ENCODE data around the gene IQGAP2.
"Not testable (repeated sequence)": the region's sequence is repeated elsewhere in the genome, so short reads cannot be mapped to it uniquely, and the experiment has no call there.

Gene IQGAP2

DNA sequence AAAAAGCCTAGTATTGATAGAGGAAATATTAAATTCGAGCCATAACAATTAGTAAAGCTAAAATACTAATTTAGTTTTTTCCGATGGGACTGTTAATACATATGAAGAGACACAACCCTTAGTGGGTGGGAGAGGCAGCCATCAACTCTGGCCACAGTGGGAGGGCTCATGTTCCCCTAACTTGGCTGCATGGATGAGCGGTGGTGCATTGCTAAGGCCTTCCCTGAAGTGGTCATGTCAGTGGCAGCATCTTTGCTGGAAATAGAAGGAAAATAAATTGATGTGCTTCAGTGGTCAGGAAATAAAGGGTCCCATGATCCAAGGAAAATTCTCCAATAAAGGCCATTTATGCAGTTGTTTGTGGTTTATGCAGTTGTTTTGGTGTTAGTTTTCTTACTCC lies 254.0 kb downstream of the IQGAP2 start:
- no peak for DNase-seq (ENCODE audit: low spot score)

DNA sequence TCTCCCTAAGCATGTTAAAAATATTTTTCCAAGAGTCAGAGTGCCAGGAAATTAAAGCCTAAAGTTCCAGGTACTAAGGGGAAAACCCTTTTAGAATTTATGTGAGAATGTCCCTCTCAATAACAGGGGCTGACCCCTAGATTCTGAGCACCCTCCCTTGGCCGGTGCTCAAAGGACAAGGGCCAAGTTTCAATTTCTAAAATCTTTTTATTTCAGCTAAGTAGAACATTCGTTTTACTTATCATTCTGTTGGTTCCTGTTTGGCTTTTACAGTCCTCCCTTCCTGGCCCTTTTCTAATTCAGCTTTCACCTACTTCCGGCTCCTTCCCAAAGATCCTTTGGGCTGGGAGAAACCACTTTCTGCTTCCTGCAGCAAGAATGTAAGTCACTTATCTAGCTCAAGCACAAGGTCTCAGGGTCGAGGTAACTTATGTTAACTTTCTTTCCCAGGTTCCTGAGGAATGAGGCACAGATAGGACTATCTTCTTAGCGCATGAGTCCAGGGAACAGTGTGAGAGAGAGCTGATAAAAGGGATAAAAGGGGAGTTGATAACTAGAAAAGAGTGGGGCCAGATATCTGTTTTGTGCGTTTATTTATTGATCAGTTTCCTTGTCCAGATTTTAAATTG lies 254.7 kb downstream of the IQGAP2 start:
- no peak for DNase-seq (ENCODE audit: low spot score)

GRCh38 chr5:76660360-76660759 lies 257.3 kb downstream of the IQGAP2 start:
- DNase-seq (ENCODE audit: low spot score), result no peak

GRCh38 chr5:76662521-76662920 lies 259.4 kb downstream of the IQGAP2 start:
- DNase-seq (ENCODE audit: low spot score), result no peak

- DNase-seq (ENCODE audit: low spot score), result no peak
Measured at GRCh38 chr5:76663573-76663972, 260.5 kb downstream of the IQGAP2 start.

- DNase-seq (ENCODE audit: low spot score), result no peak
Measured at GRCh38 chr5:76664079-76664478, 261.0 kb downstream of the IQGAP2 start.

DNA sequence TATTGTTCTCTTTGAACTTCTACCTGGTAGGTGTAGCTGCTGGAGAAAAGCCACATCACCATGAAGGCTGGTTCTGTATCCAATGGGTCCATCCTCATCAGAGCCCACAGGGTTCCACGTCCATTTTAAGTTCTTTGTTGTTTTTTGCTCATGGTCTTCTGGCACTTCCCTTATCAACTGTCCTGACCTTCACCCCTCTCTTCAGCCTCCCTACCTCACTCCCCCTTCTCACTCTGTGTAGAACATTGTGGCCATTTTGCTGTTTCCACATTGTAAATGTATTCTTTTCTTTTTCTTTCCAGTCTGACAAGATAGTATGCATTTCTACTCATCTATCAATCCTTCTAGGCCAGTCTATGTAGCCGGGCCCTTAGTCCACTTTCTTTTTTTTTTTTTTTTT lies 264.4 kb downstream of the IQGAP2 start:
- DNase-seq (ENCODE audit: low spot score), result no peak

GRCh38 chr5:76669245-76669644 lies 266.2 kb downstream of the IQGAP2 start:
- DNase-seq (ENCODE audit: low spot score), result no peak

DNA sequence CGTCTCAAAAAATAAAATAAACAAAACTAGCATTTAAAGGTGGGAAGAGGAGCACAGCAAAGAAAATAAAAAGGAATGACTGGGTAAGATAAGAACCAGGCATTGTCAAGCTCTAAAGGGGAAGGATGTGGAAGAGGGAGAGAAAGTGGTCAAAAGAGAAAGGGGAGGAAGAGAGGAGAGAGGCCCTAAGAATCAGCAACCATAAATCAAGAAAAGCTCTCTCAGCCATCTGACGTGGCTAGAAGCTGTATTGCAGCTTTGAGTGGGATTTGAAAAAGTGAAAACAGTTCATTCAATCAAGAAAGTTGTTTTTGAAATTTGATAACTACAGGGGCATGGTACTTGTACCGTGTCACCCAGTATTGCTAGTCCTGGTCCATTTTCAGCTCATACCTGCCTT lies 267.4 kb downstream of the IQGAP2 start:
- DNase-seq (ENCODE audit: low spot score), result no peak

- DNase-seq (ENCODE audit: low spot score), result no peak
Measured at GRCh38 chr5:76672242-76672641, 269.2 kb downstream of the IQGAP2 start.

DNA sequence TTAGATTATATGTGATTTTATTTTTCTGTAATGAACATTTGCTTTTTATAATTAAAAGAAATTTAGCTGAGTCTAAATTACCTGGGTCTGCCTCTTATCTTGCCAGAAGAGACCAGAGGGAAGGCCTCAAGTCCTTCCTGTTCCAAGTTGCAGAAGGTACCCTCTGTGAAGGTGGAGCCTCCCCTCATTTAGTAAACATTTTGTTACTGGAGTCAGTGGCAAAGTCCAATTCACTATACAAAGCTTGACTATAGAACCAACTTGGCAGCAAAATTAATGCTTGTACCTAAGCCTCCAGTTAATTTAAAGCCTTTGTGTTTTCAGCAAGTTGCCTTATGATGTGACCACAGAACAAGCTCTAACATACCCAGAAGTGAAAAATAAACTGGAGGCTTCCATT lies 270.0 kb downstream of the IQGAP2 start:
- no peak for DNase-seq (ENCODE audit: low spot score)

DNA sequence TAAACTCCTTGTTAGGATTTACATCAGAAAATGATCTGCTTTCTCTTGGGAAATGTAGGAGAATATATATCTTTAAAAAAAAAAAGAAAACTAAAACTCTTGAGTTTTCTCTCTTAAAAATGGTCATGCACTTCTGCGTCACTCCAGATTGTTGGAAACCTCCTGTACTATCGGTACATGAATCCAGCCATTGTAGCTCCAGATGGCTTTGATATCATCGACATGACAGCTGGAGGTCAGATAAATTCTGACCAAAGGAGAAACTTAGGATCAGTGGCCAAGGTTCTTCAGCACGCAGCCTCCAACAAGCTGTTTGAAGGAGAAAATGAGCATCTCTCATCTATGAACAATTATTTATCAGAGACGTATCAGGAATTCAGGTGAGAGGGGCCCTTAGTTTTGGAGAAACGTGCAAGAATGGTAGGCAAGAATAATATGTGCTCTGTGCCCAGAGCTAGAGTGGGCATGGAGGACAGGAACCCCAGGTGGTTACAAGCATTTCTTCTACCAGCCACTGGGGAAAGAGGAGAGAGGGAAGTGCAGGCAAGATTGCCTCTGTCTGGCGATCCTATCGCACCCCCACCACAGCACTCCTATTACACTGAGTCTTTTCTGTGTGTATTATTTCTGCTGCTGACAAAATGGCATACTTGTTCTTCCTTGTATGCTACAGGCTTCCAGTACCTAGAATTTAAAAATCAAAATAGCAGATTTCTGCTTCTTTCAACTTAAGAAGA lies 271.4 kb downstream of the IQGAP2 start:
- DNase-seq (ENCODE audit: low spot score), result no peak

GRCh38 chr5:76675364-76675763 lies 272.3 kb downstream of the IQGAP2 start:
- no peak for DNase-seq (ENCODE audit: low spot score)

DNA sequence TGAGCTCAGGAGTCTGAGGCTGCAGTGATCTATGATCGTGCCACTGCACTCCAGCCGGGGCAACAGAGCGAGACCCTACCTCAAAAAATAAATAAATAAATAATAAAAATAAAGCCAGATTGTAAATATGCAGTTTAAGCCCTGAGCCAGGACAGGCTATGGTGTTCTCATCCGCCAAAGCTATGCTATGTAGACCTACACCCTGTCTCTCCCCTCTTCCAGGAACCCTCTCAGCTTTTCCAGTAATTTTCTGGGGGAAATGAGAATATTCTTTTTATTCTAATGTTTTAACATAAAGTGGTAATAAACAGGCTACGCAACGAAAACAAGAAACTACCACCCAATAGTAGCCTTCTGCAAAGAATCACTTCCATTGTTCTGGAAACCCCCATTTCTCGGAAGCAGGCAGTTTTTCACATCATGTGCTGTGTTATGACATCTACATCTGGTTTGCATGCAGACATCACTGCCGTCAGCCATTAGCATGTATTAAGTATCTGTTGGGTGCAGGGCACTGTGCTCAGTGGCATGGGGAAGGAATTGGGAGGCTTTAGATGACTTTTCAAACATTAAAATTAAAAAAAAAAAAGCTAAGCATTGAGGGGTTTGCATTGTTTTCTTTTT lies 274.9 kb downstream of the IQGAP2 start:
- no peak for DNase-seq (ENCODE audit: low spot score)

DNA sequence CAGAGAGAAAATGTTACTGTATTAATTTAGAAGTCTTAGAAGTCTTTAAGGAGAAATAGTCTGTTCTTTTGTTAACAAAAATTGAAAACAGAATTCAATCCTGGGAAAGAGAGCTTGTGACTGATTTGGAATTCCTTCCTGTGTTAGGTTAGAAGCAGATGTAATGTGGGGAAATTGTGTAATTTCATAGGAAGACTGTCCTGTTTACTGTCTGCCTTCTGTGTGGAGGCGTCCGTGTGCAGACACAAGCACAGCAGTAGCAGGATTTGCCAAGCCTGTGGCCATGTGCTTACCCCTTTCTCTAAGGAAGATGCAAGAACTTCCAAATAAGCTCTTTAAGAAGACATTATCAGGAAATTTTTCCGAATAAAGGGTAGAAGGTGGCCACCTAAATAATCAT lies 276.1 kb downstream of the IQGAP2 start:
- no peak for DNase-seq (ENCODE audit: low spot score)

DNA sequence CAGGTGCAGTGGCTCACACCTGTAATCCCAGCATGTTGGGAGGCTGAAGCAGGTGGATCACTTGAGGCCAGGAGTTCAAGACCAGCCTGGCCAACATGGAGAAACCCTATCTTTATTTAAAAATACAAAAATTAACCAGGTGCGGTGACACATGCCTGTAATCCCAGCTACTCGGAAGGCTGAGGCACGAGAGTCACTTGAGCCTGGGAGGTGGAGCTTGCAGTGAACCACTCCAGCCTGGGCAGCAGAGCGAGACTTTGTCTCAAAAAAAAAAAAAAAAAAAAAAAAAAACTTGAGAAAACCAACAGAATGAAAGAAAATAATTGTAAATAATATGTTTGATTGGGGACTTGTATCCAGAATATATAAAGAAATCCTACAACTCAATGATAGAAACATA lies 277.7 kb downstream of the IQGAP2 start:
- DNase-seq (ENCODE audit: low spot score), result not testable (repeated sequence)

DNA sequence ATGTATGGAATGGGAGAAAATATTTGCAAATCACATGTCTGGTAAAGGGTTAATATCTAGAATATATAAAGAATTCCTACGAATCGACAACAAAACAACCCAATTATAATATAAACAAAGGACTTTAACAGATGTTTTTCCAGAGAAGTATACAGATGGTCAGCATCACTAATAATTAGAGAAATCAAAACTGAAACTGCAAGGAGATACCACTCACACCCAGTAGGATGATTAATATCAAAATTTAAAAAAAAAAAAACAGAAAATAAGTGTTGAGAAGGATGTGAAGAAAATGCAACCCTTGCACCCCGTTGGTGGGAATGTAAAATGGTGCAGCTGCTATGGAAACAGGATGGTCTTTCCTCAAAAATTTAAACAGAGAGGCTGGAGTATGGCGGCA lies 278.2 kb downstream of the IQGAP2 start:
- DNase-seq (ENCODE audit: low spot score), result no peak

GRCh38 chr5:76682387-76682786 lies 279.3 kb downstream of the IQGAP2 start:
- DNase-seq (ENCODE audit: low spot score), result no peak

- no peak for DNase-seq (ENCODE audit: low spot score)
Measured at GRCh38 chr5:76683816-76684731, 281.0 kb downstream of the IQGAP2 start.

DNA sequence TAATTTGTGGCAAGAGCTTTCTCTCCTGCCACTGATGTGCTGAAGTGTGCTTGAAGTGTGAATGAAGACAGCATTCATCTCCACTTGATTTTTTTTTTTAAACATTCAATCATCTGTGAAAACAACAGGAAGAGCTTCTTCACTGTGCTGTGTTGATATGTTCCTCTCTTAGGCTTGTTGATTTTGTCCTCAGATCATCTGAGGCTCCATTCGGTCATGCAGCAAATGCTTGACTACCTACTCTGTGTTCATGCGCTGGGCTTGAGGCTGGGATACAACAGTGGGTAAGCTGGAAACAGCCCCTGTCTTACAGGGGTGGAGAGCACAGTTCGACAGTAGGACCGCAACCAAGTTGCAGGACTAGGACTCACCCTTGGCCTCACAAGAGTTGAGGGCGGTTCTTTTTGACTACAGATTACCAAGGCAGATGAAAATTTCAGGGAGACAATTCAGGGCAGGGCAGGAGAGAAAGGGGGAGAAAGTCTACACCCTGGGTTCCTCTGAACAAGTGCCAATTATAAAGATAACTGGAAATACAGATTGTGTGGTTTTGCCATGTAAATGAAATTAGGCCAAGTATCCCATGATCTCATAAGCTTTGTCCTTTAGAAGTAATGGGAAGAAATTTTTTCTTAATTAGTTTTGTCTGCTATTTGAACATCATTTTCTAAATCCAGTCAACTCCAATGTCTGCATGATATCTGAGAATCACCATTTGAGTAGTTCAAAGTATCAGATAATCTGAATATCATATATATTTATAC lies 281.9 kb downstream of the IQGAP2 start:
- no peak for DNase-seq (ENCODE audit: low spot score)

DNA sequence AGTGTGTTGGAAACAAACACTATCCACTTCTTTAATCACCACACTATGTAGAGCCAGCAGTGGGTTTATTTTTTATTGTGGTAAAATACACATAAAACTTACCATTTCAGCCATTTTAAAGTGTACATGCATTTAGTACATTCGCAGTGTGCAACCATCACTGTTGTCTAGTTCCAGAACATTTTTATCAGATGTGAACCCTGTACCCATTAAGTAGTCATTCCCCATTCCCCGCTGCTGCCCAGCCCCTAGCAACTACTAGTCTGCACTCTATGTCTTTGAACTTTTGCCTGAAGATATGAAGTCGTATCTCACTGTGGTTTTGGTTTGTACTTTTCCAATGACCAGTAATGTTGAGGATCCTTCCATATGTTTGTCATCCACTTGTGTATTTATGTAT lies 282.6 kb downstream of the IQGAP2 start:
- no peak for DNase-seq (ENCODE audit: low spot score)

DNA sequence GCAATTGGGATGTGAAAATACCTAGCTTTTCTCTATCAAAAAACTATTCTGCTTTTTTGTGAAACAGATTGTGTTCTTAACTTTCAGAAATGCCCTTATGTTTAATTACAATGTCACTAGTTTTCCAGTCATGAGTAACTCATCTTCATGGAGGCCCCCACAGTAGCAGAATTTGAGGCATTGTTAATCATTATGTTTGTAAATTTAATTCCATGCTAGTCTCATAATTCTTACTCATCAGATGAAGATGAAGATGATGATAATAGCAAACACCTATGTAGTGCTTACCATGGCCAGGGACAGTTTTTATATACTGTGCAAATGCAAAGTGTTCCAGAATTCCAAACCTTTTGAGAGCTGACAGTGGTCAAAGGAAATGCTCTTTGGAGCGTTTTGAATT lies 285.1 kb downstream of the IQGAP2 start:
- DNase-seq (ENCODE audit: low spot score), result no peak
